WTC11 (cell line): Measurements from ENCODE around the gene MFAP1. TPM values are rescaled to one million over a fixed set of nuclear protein-coding genes. Genes with fewer than 3 reads are reported as not detected.
"Not testable (repeated sequence)": the region's sequence is repeated elsewhere in the genome, so short reads cannot be mapped to it uniquely, and the experiment has no call there.

Experiments used
- ATAC-seq: fragments of 200-7000 bp; cut with Tn5 transposase; 2 replicates; pipeline ENCODE4 v1.10.0; 2021; ENCODE audit warnings: mild to moderate bottlenecking, moderate library complexity
- CTCF ChIA-PET: fragments of 300-600 bp; sonication (Branson Sonifier 250); formaldehyde crosslinking; loops from one replicate; lab custom pipeline; 2021; ENCODE audit warnings: antibody characterized with exemption; lab: Charles Lee
- POLR2A ChIA-PET: fragments of 350-600 bp; sonication (Branson Sonifier 250); formaldehyde crosslinking; loops from one replicate; lab custom pipeline; 2021; ENCODE audit warnings: antibody characterized with exemption; lab: Charles Lee
- DNase-seq: peaks from one replicate; pipeline ENCODE4 v3.0.0; 2021; ENCODE audit warnings: low spot score
- H3K27ac Mint-ChIP-seq: 2 replicates; pipeline ENCODE4 v1.8.0; 2021; ENCODE audit warnings: mixed read lengths
- H3K27me3 Mint-ChIP-seq: 2 replicates; pipeline ENCODE4 v1.8.0; 2021; ENCODE audit warnings: low read depth, mild to moderate bottlenecking, moderate library complexity, mixed read lengths
- H3K36me3 Mint-ChIP-seq: 2 replicates; pipeline ENCODE4 v1.8.0; 2021; ENCODE audit warnings: mixed read lengths
- H3K4me1 Mint-ChIP-seq: 2 replicates; pipeline ENCODE4 v1.8.0; 2022; ENCODE audit warnings: mixed read lengths
- H3K4me3 Mint-ChIP-seq: 2 replicates; pipeline ENCODE4 v1.8.0; 2021; ENCODE audit warnings: mild to moderate bottlenecking, moderate library complexity, mixed read lengths
- H3K9me3 Mint-ChIP-seq: 2 replicates; pipeline ENCODE4 v1.8.0; 2021; ENCODE audit warnings: mixed read lengths
- CBFB ChIP-seq: sonication (generic); formaldehyde crosslinking; IDR thresholded peaks from 2 replicates; pipeline ENCODE4 v1.8.1; 2022; ENCODE audit warnings: mild to moderate bottlenecking, low read depth, missing genetic modification reagents
- CDX4 ChIP-seq: fragments of 250-450 bp; sonication (Bioruptor Pico); IDR thresholded peaks from 2 replicates; pipeline ENCODE4 v1.9.0; 2021; ENCODE audit warnings: moderate library complexity, mild to moderate bottlenecking, inconsistent platforms, borderline replicate concordance
- CTCF ChIP-seq: fragments of 200-600 bp; IDR thresholded peaks from 2 replicates; pipeline ENCODE4 v1.8.0; 2022; ENCODE audit warnings: antibody characterized with exemption
- EMX1 ChIP-seq: fragments of 250-450 bp; sonication (Bioruptor Pico); IDR thresholded peaks from 2 replicates; pipeline ENCODE4 v1.8.0; 2021; ENCODE audit warnings: mild to moderate bottlenecking
- FOXP1 ChIP-seq: sonication (generic); formaldehyde crosslinking; IDR thresholded peaks from 2 replicates; pipeline ENCODE4 v1.8.0; 2022; ENCODE audit warnings: missing genetic modification reagents, mild to moderate bottlenecking, moderate library complexity, borderline replicate concordance
- JUN ChIP-seq: sonication (generic); formaldehyde crosslinking; IDR thresholded peaks from 2 replicates; pipeline ENCODE4 v1.8.0; 2023; ENCODE audit warnings: mild to moderate bottlenecking, missing genetic modification reagents
- MAX ChIP-seq: sonication (generic); formaldehyde crosslinking; IDR thresholded peaks from 2 replicates; pipeline ENCODE4 v1.8.0; 2022; ENCODE audit warnings: mild to moderate bottlenecking, missing genetic modification reagents
- MYBL2 ChIP-seq: sonication (generic); formaldehyde crosslinking; IDR thresholded peaks from 2 replicates; pipeline ENCODE4 v1.8.1; 2023; ENCODE audit warnings: mild to moderate bottlenecking, moderate library complexity, missing genetic modification reagents
- OVOL2 ChIP-seq: fragments of 250-450 bp; sonication (Bioruptor Pico); IDR thresholded peaks from 2 replicates; pipeline ENCODE4 v1.9.0; 2021; ENCODE audit warnings: mild to moderate bottlenecking, borderline replicate concordance
- SP1 ChIP-seq: sonication (generic); formaldehyde crosslinking; conservative IDR thresholded peaks from 2 replicates; pipeline ENCODE4 v1.8.1; 2022; ENCODE audit warnings: missing genetic modification reagents
- TEAD4 ChIP-seq: sonication (generic); formaldehyde crosslinking; IDR thresholded peaks from 2 replicates; pipeline ENCODE4 v1.8.0; 2022; ENCODE audit warnings: mild to moderate bottlenecking, missing genetic modification reagents
- ZBTB21 ChIP-seq: sonication (generic); formaldehyde crosslinking; IDR thresholded peaks from 2 replicates; pipeline ENCODE4 v1.8.1; 2023; ENCODE audit warnings: mild to moderate bottlenecking, missing genetic modification reagents, borderline replicate concordance
- ZNF121 ChIP-seq: sonication (generic); formaldehyde crosslinking; IDR thresholded peaks from 2 replicates; pipeline ENCODE4 v1.8.0; 2023; ENCODE audit warnings: missing genetic modification reagents
- total RNA-seq: library from RNA; stranded (reverse); gene quantifications from 3 replicates; pipeline ENCODE4 v1.2.3, GENCODE V29; 2021
- TF ChIP-seq, protein P1 (sequence below): sonication (generic); formaldehyde crosslinking; IDR thresholded peaks from 2 replicates; pipeline ENCODE4 v1.8.0; 2023; ENCODE audit warnings: missing genetic modification reagents, mild to moderate bottlenecking, borderline replicate concordance
- TF ChIP-seq, protein P2 (sequence below): sonication (generic); formaldehyde crosslinking; IDR thresholded peaks from 2 replicates; pipeline ENCODE4 v1.8.1; 2023; ENCODE audit warnings: mild to moderate bottlenecking, missing genetic modification reagents

Gene MFAP1
- total RNA-seq, 1 experiment from 2014 or later = 32.4 TPM

GRCh38 chr15:43867096-43867495, 42.6 kb upstream of the MFAP1 start:
- no peak for DNase-seq
- no peaks in the 10 kb centered on the region for H3K9me3 Mint-ChIP-seq
- ATAC-seq = no peak
- POLR2A ChIA-PET = interaction anchor here (0.8 kb wide), 1 partner anchor 350 kb away, joined by 4 read pairs; no protein-coding TSS in a partner anchor
- peaks cover 3% of the 10 kb centered on the region for H3K36me3 Mint-ChIP-seq
- no peak overlapping the region for H3K27ac Mint-ChIP-seq
- no peak overlapping the region for H3K4me3 Mint-ChIP-seq
- TF ChIP-seq MAX (CRISPR knock-in tag) (no peak), CTCF (no peak), JUN (CRISPR knock-in tag) (no peak), TEAD4 (CRISPR knock-in tag) (no peak)
- TF ChIP-seq, protein P1, sequence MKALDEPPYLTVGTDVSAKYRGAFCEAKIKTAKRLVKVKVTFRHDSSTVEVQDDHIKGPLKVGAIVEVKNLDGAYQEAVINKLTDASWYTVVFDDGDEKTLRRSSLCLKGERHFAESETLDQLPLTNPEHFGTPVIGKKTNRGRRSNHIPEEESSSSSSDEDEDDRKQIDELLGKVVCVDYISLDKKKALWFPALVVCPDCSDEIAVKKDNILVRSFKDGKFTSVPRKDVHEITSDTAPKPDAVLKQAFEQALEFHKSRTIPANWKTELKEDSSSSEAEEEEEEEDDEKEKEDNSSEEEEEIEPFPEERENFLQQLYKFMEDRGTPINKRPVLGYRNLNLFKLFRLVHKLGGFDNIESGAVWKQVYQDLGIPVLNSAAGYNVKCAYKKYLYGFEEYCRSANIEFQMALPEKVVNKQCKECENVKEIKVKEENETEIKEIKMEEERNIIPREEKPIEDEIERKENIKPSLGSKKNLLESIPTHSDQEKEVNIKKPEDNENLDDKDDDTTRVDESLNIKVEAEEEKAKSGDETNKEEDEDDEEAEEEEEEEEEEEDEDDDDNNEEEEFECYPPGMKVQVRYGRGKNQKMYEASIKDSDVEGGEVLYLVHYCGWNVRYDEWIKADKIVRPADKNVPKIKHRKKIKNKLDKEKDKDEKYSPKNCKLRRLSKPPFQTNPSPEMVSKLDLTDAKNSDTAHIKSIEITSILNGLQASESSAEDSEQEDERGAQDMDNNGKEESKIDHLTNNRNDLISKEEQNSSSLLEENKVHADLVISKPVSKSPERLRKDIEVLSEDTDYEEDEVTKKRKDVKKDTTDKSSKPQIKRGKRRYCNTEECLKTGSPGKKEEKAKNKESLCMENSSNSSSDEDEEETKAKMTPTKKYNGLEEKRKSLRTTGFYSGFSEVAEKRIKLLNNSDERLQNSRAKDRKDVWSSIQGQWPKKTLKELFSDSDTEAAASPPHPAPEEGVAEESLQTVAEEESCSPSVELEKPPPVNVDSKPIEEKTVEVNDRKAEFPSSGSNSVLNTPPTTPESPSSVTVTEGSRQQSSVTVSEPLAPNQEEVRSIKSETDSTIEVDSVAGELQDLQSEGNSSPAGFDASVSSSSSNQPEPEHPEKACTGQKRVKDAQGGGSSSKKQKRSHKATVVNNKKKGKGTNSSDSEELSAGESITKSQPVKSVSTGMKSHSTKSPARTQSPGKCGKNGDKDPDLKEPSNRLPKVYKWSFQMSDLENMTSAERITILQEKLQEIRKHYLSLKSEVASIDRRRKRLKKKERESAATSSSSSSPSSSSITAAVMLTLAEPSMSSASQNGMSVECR (CRISPR knock-in tag) = no peak
- no peaks in the 10 kb centered on the region for H3K4me1 Mint-ChIP-seq
- no peaks in the 10 kb centered on the region for H3K27me3 Mint-ChIP-seq
- CTCF ChIA-PET = no interaction called here

- H3K36me3 Mint-ChIP-seq, H3K27me3 Mint-ChIP-seq, H3K4me1 Mint-ChIP-seq, DNase-seq, H3K9me3 Mint-ChIP-seq, H3K4me3 Mint-ChIP-seq, H3K27ac Mint-ChIP-seq, CTCF ChIA-PET, ATAC-seq: not testable (repeated sequence)
- POLR2A ChIA-PET = interaction anchor here (0.8 kb wide), 1 partner anchor 350 kb away, joined by 4 read pairs; no protein-coding TSS in a partner anchor
These were observed 42.1 kb upstream of the MFAP1 start for GRCh38 chr15:43866636-43867035.

GRCh38 chr15:43859546-43859945, 35.1 kb upstream of the MFAP1 start:
- POLR2A ChIA-PET = no interaction called here
- no peaks in the 10 kb centered on the region for H3K27me3 Mint-ChIP-seq
- no peaks in the 10 kb centered on the region for H3K4me1 Mint-ChIP-seq
- no peak for TF ChIP-seq MYBL2 (CRISPR knock-in tag)
- no peak for TF ChIP-seq CBFB (CRISPR knock-in tag)
- TF ChIP-seq CDX4 (CRISPR knock-in tag) = no peak
- no peak for TF ChIP-seq SP1 (CRISPR knock-in tag)
- TF ChIP-seq ZNF121 = no peak
- TF ChIP-seq EMX1 (CRISPR knock-in tag) = no peak
- no peak for TF ChIP-seq ZBTB21 (CRISPR knock-in tag)
- no peak for TF ChIP-seq FOXP1 (CRISPR knock-in tag)
- TF ChIP-seq, protein P2, sequence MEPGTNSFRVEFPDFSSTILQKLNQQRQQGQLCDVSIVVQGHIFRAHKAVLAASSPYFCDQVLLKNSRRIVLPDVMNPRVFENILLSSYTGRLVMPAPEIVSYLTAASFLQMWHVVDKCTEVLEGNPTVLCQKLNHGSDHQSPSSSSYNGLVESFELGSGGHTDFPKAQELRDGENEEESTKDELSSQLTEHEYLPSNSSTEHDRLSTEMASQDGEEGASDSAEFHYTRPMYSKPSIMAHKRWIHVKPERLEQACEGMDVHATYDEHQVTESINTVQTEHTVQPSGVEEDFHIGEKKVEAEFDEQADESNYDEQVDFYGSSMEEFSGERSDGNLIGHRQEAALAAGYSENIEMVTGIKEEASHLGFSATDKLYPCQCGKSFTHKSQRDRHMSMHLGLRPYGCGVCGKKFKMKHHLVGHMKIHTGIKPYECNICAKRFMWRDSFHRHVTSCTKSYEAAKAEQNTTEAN (CRISPR knock-in tag) = no peak
- TF ChIP-seq OVOL2 (CRISPR knock-in tag) = no peak
- TF ChIP-seq, all 79 proteins: peak for 0
- no peak for ATAC-seq
- no peak overlapping the region for H3K27ac Mint-ChIP-seq
- no peak for DNase-seq
- H3K9me3 Mint-ChIP-seq = no peaks in the 10 kb centered on the region
- CTCF ChIA-PET = interaction anchor here (0.7 kb wide), 1 partner anchor 22 kb away, joined by 3 read pairs; no protein-coding TSS in a partner anchor
- no peak overlapping the region for H3K4me3 Mint-ChIP-seq
- peaks cover 15% of the 10 kb centered on the region for H3K36me3 Mint-ChIP-seq
